A549 treated with Hydrocortisone at 1 μM for 4 hours (cell line): ENCODE results near the gene BNC2. TPM values are rescaled to one million over a fixed set of nuclear protein-coding genes. Genes with fewer than 3 reads are reported as not detected.

Experiments used
- total RNA-seq: library from RNA; stranded (reverse); fragments of 200-300 nt; extraction: Qiagen RNA extraction; gene quantifications from 5 replicates; pipeline ENCODE4 v1.2.3, GENCODE V29; 2022

Gene BNC2
- 4.9 to 7.1 TPM (median 5.8 TPM) in 5 replicates for total RNA-seq

DNA sequence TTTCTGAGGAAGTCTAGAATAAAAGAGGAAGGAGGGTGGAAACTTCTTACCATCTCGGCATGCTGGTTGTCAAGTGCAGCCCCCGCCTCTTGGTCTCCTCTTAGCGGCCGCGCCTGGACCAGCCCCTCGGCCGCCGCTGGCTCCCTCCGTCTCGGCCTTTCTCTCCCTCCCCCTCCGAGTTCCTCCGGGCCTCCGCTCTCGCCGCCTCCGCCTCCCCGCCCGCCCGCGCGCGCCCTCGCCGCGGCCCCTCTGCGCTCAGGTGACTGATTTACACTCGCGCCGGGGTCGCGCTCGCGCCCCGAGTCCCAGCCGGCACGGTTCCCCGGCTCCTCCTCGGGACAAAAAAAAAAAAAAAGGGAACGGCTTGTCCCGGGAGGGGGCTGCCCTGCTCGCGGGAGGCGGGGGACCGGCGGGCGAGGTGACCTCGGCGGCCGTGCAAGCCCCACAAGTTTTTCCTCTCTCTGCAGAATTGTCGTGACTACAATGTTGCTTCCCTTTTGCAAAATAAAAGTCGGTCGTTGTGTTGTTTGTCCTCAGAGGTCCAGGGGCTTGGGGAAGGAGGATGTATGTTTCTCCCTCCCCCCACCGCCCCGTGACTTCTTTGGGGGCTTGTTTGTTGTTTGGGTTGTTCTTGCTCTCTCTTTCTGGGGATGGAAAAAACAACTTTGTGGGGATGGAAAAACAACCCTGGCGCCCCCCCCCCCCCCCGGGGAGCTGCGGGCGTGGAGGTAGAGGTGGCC, at the start of gene BNC2:
BNC2 (minus strand) TSS at position 75 of the 740 bp plus-strand sequence; CDS start at position 53, 22 bp downstream.

